ENCODE results near the gene LTBP1. TPM values are rescaled to one million over a fixed set of nuclear protein-coding genes. Genes with fewer than 3 reads are reported as not detected.
"Not testable (repeated sequence)": the region's sequence is repeated elsewhere in the genome, so short reads cannot be mapped to it uniquely, and the experiment has no call there.

The LTBP1 gene
- total RNA-seq, 1 donor from 2014 or later, result 205 TPM

- DNase-seq (ENCODE audit: low spot score), result no peak
These were observed 190.6 kb downstream of the LTBP1 start for GRCh38 chr2:33137331-33137730.

GRCh38 chr2:33139949-33140348 is 193.2 kb downstream of the LTBP1 start:
- no peak for DNase-seq (ENCODE audit: low spot score)

DNA sequence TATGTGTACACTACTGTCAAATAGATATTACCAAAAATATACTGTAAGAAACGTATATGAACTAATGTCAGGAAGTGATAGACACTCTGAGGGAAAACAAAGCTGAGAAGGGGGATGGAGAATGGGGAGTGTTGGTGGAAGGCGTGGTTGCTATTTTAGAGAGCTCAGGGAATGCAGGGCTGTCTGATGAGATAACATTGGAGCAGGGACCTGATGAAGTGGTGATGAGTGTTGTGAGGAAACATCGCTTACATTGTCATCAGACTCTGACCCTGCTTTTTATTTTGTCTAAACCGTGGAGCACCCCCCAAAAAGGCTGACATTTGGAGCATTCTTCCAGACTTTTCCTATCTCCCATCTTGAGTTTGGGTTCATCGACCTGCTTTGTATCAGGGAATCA is 194.7 kb downstream of the LTBP1 start:
- no peak for DNase-seq (ENCODE audit: low spot score)

DNA sequence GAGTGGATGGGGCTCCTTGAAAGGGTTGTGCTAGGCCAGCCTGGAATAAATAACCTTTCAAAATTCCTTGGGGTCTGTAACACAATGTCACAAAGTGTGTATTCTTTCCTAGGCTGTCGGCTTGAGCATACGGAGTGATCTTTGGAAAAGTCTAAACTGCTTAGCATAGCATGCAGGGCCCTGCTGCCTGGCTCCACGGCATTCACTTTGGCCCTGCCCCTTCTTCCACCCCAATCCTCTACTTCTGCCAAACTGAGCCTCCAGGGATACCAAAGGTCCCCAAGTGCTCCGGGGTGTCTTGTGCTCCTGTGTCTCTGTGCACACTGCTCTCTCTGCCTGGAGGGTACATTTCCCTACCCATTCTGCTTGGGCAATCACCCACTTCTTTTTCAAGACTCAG is 196.1 kb downstream of the LTBP1 start:
- no peak for DNase-seq (ENCODE audit: low spot score)

GRCh38 chr2:33144243-33144642 is 197.5 kb downstream of the LTBP1 start:
- DNase-seq (ENCODE audit: low spot score), result no peak

DNA sequence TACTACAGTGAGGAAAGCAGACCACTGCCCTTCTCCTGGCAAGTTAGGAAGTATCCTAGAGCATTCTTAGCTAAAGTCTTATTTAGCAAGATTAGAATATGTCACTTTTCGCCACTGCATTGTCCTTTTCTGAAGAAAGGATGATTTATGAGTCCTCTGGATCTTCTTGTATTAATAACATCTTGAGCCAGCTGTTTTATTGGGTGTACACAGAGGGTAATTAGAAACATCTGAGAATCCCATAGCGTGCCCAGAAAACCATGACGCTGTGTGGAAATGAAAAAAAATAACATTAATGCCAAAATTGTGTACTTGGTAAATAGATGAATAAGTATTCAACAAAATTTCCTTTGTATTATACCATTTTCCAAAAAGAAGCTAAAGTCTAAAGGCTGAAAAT is 198.7 kb downstream of the LTBP1 start:
- DNase-seq (ENCODE audit: low spot score), result no peak

GRCh38 chr2:33146102-33146501 is 199.3 kb downstream of the LTBP1 start:
- DNase-seq (ENCODE audit: low spot score), result no peak

- DNase-seq (ENCODE audit: low spot score), result no peak
These were observed 206.3 kb downstream of the LTBP1 start for GRCh38 chr2:33153008-33153407.

- no peak for DNase-seq (ENCODE audit: low spot score)
These were observed 211.8 kb downstream of the LTBP1 start for GRCh38 chr2:33158482-33159003.

- DNase-seq (ENCODE audit: low spot score), result no peak
These were observed 213.4 kb downstream of the LTBP1 start for GRCh38 chr2:33160191-33160590.

DNA sequence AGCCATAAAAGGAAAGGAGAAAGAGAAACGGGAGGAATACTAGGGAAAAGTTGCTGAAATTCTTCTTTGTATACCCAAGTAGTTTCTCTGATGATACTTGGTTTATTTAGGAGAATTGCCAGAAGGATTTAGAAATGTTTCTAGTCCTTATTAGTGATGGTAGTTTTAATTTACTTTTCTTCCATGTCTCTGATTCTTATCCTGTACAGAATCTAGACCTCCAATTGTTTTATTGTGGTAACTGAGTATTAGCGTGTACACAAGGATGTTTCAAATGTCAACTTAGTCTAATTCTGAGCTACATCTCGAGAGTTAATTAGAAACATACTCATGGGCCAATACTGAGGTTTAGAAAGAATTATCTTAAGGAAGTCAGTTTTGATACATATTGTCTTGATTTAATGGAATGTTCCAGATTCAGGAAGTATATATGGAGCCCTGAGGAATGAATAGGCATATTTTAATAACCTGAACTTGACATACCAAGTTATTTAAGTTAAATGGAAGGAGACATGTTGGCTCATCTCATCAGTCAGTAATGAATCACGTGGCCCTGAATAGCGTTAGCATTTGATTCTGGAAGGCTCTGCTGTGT is 219.6 kb downstream of the LTBP1 start:
- DNase-seq (ENCODE audit: low spot score), result no peak

DNA sequence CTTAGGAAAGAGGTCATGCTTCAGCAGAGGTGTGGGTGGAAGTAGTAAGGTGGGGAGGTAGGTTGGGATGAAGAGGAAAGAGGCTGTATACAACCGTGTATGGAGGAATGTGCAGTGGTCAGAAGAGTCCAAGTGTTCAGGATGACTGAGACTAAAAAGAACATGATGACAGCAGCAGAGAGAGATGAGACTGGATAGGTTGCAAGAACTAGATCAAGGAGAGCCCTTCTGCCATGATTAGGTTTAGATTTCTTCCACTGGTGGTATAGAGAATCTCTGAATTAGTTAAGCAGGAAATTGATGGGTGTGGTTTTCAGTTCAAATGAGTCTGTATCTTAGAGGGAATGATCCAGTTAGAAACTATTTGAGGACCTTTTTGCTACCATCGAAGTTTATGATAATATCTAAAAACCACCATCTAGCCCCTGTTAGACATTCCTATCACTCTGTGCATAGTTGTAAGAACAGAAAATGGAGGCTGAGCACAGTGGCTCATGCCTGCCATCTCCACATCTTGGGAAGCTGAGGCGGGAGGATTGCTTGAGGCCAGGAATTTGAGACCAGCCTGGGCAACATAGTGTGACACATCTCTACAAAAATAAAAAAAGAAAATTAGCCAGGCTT is 221.0 kb downstream of the LTBP1 start:
- no peak for DNase-seq (ENCODE audit: low spot score)

GRCh38 chr2:33168425-33168824 is 221.7 kb downstream of the LTBP1 start:
- DNase-seq (ENCODE audit: low spot score), result no peak

GRCh38 chr2:33168922-33169321 is 222.2 kb downstream of the LTBP1 start:
- DNase-seq (ENCODE audit: low spot score), result no peak

GRCh38 chr2:33170251-33170650 is 223.5 kb downstream of the LTBP1 start:
- DNase-seq (ENCODE audit: low spot score), result not testable (repeated sequence)

GRCh38 chr2:33177627-33178026 is 230.9 kb downstream of the LTBP1 start:
- no peak for DNase-seq (ENCODE audit: low spot score)

- DNase-seq (ENCODE audit: low spot score), result no peak
These were observed 231.5 kb downstream of the LTBP1 start for GRCh38 chr2:33178209-33178608.

GRCh38 chr2:33180915-33181314 is 234.2 kb downstream of the LTBP1 start:
- DNase-seq (ENCODE audit: low spot score), result no peak

DNA sequence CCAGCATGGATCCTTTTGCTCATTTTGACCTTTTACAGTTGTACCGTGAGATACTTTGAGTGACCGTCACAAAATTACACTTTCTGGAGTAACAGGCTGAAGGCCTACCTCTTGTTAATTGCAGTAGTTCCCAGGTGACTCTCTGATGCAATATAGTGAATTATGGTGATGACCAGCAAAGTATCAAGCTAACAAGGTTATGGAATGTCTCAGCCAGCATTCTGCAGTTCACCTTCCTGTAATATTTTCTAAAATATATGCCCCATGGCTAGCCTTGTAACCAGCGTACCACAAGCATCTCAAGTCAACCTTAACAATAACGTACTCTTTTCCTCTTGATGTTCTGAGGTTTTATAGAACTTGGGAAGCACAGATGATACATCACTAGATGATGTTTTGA is 234.7 kb downstream of the LTBP1 start:
- DNase-seq (ENCODE audit: low spot score), result no peak

DNA sequence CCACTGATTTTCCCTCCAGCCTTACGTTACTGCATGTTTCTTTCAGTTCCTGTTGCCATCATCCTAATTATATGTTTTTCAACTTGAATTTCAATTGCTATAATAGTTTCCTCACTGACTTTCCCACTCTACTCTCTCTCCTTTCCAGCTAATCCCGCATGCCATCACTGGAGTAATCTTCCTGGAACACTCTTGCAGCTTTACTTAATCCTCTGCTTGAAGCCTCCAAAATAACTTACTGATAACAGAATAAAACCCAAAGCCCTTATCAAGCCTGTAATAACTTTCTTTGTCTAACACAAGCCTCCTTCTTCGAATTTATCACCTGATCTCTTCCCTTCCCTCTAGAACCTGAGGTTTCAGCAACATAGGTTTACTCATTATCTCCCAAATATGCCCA is 237.3 kb downstream of the LTBP1 start:
- no peak for DNase-seq (ENCODE audit: low spot score)

GRCh38 chr2:33186937-33187336 is 240.2 kb downstream of the LTBP1 start:
- no peak for DNase-seq (ENCODE audit: low spot score)

GRCh38 chr2:33188799-33189198 is 242.0 kb downstream of the LTBP1 start:
- DNase-seq (ENCODE audit: low spot score), result no peak

DNA sequence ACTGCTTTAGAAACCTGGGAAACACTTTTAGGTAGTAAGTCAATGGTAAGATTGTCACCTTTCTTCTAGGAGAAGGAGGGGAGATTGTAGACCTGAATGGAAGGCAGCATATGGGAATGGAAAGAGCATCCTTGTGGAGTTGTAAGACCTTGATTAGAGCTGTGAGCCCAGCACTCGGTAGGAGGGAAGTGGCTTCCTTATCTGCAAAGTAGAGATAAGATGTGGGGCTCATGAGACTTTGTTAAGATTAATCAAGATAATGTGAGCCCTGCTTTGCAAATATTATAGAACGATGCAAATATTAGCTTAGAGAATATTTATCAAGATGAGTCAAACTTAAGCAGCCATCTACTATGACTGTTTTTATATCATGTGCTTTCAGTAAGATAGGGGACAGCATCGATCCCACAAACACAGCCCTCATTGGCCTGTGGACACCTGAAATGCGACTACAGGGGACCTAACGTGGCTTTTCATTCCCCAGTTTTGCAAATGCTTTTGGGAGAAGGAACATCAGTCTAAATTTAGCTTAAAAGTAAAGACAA is 243.7 kb downstream of the LTBP1 start:
- DNase-seq (ENCODE audit: low spot score), result no peak
